WTC11 (cell line): ENCODE measurements around the gene FAM174B. TPM values are rescaled to one million over a fixed set of nuclear protein-coding genes. Genes with fewer than 3 reads are reported as not detected.
A peak's percentile ranks its signal among the peaks of the same experiment; 100 is the strongest.

Experiments
- ATAC-seq: fragments of 200-7000 bp; cut with Tn5 transposase; 2 replicates; pipeline ENCODE4 v1.10.0; 2021; ENCODE audit warnings: mild to moderate bottlenecking, moderate library complexity
- CTCF ChIA-PET: fragments of 300-600 bp; sonication (Branson Sonifier 250); formaldehyde crosslinking; loops from one replicate; lab custom pipeline; 2021; ENCODE audit warnings: antibody characterized with exemption; lab: Charles Lee
- POLR2A ChIA-PET: fragments of 350-600 bp; sonication (Branson Sonifier 250); formaldehyde crosslinking; loops from one replicate; lab custom pipeline; 2021; ENCODE audit warnings: antibody characterized with exemption; lab: Charles Lee
- DNase-seq: peaks from one replicate; pipeline ENCODE4 v3.0.0; 2021; ENCODE audit warnings: low spot score
- H3K27ac Mint-ChIP-seq: 2 replicates; pipeline ENCODE4 v1.8.0; 2021; ENCODE audit warnings: mixed read lengths
- H3K27me3 Mint-ChIP-seq: 2 replicates; pipeline ENCODE4 v1.8.0; 2021; ENCODE audit warnings: low read depth, mild to moderate bottlenecking, moderate library complexity, mixed read lengths
- H3K36me3 Mint-ChIP-seq: 2 replicates; pipeline ENCODE4 v1.8.0; 2021; ENCODE audit warnings: mixed read lengths
- H3K4me1 Mint-ChIP-seq: 2 replicates; pipeline ENCODE4 v1.8.0; 2022; ENCODE audit warnings: mixed read lengths
- H3K4me3 Mint-ChIP-seq: 2 replicates; pipeline ENCODE4 v1.8.0; 2021; ENCODE audit warnings: mild to moderate bottlenecking, moderate library complexity, mixed read lengths
- H3K9me3 Mint-ChIP-seq: 2 replicates; pipeline ENCODE4 v1.8.0; 2021; ENCODE audit warnings: mixed read lengths
- ATF1 ChIP-seq: sonication (generic); formaldehyde crosslinking; IDR thresholded peaks from 2 replicates; pipeline ENCODE4 v1.8.1; 2023; ENCODE audit warnings: mild to moderate bottlenecking, moderate library complexity, missing genetic modification reagents
- EMX1 ChIP-seq: fragments of 250-450 bp; sonication (Bioruptor Pico); IDR thresholded peaks from 2 replicates; pipeline ENCODE4 v1.8.0; 2021; ENCODE audit warnings: mild to moderate bottlenecking
- ETV6 ChIP-seq: sonication (generic); formaldehyde crosslinking; IDR thresholded peaks from 2 replicates; pipeline ENCODE4 v1.8.1; 2022; ENCODE audit warnings: mild to moderate bottlenecking, missing genetic modification reagents
- FOXK1 ChIP-seq: sonication (generic); formaldehyde crosslinking; IDR thresholded peaks from 2 replicates; pipeline ENCODE4 v1.8.0; 2022; ENCODE audit warnings: mild to moderate bottlenecking, moderate library complexity, missing genetic modification reagents
- IRF2 ChIP-seq: sonication (generic); formaldehyde crosslinking; IDR thresholded peaks from 2 replicates; pipeline ENCODE4 v1.8.0; 2022; ENCODE audit warnings: low read depth, missing genetic modification reagents, borderline replicate concordance
- NFYB ChIP-seq: sonication (generic); formaldehyde crosslinking; conservative IDR thresholded peaks from 2 replicates; pipeline ENCODE4 v1.8.0; 2022; ENCODE audit warnings: low read depth, missing genetic modification reagents
- OVOL2 ChIP-seq: fragments of 250-450 bp; sonication (Bioruptor Pico); IDR thresholded peaks from 2 replicates; pipeline ENCODE4 v1.9.0; 2021; ENCODE audit warnings: mild to moderate bottlenecking, borderline replicate concordance
- RORB ChIP-seq: fragments of 250-450 bp; sonication (Bioruptor Pico); IDR thresholded peaks from 2 replicates; pipeline ENCODE4 v1.9.0; 2021; ENCODE audit warnings: mild to moderate bottlenecking
- TCF7 ChIP-seq: sonication (generic); formaldehyde crosslinking; IDR thresholded peaks from 2 replicates; pipeline ENCODE4 v1.8.0; 2022; ENCODE audit warnings: mild to moderate bottlenecking, low read depth, missing genetic modification reagents, moderate library complexity
- ZNF121 ChIP-seq: sonication (generic); formaldehyde crosslinking; IDR thresholded peaks from 2 replicates; pipeline ENCODE4 v1.8.0; 2023; ENCODE audit warnings: missing genetic modification reagents
- ZNF232 ChIP-seq: sonication (generic); formaldehyde crosslinking; IDR thresholded peaks from 2 replicates; pipeline ENCODE4 v1.8.0; 2022; ENCODE audit warnings: mild to moderate bottlenecking, missing genetic modification reagents
- ZNF416 ChIP-seq: fragments of 250-450 bp; sonication (Bioruptor Pico); IDR thresholded peaks from 2 replicates; pipeline ENCODE4 v1.9.0; 2021; ENCODE audit warnings: mild to moderate bottlenecking, inconsistent platforms
- total RNA-seq: library from RNA; stranded (reverse); gene quantifications from 3 replicates; pipeline ENCODE4 v1.2.3, GENCODE V29; 2021
- TF ChIP-seq, protein P1 (sequence below): sonication (generic); formaldehyde crosslinking; IDR thresholded peaks from 2 replicates; pipeline ENCODE4 v1.8.0; 2022; ENCODE audit warnings: missing genetic modification reagents
- TF ChIP-seq, protein P2 (sequence below): fragments of 250-450 bp; sonication (Bioruptor Pico); IDR thresholded peaks from 2 replicates; pipeline ENCODE4 v2.1.2; 2022; ENCODE audit warnings: mild to moderate bottlenecking, moderate library complexity
- TF ChIP-seq, protein P3 (sequence below): sonication (generic); formaldehyde crosslinking; IDR thresholded peaks from 2 replicates; pipeline ENCODE4 v1.8.0; 2023; ENCODE audit warnings: missing genetic modification reagents
- TF ChIP-seq, protein P4 (sequence below): sonication (generic); formaldehyde crosslinking; IDR thresholded peaks from 2 replicates; pipeline ENCODE4 v1.8.0; 2023; ENCODE audit warnings: mild to moderate bottlenecking, missing genetic modification reagents
- TF ChIP-seq, protein P5 (sequence below): sonication (generic); formaldehyde crosslinking; IDR thresholded peaks from 2 replicates; pipeline ENCODE4 v1.8.1; 2022; ENCODE audit warnings: mild to moderate bottlenecking, moderate library complexity, missing genetic modification reagents
- TF ChIP-seq, protein P6 (sequence below): sonication (generic); formaldehyde crosslinking; IDR thresholded peaks from 2 replicates; pipeline ENCODE4 v1.8.0; 2022; ENCODE audit warnings: mild to moderate bottlenecking, missing genetic modification reagents
- TF ChIP-seq, protein P7 (sequence below): sonication (generic); formaldehyde crosslinking; IDR thresholded peaks from 2 replicates; pipeline ENCODE4 v1.8.1; 2023; ENCODE audit warnings: mild to moderate bottlenecking, missing genetic modification reagents
- TF ChIP-seq, protein P8 (sequence below): sonication (generic); formaldehyde crosslinking; IDR thresholded peaks from 2 replicates; pipeline ENCODE4 v1.8.0; 2022; ENCODE audit warnings: mild to moderate bottlenecking, missing genetic modification reagents

Gene FAM174B
- total RNA-seq, 1 experiment from 2014 or later = 22.1 TPM

DNA sequence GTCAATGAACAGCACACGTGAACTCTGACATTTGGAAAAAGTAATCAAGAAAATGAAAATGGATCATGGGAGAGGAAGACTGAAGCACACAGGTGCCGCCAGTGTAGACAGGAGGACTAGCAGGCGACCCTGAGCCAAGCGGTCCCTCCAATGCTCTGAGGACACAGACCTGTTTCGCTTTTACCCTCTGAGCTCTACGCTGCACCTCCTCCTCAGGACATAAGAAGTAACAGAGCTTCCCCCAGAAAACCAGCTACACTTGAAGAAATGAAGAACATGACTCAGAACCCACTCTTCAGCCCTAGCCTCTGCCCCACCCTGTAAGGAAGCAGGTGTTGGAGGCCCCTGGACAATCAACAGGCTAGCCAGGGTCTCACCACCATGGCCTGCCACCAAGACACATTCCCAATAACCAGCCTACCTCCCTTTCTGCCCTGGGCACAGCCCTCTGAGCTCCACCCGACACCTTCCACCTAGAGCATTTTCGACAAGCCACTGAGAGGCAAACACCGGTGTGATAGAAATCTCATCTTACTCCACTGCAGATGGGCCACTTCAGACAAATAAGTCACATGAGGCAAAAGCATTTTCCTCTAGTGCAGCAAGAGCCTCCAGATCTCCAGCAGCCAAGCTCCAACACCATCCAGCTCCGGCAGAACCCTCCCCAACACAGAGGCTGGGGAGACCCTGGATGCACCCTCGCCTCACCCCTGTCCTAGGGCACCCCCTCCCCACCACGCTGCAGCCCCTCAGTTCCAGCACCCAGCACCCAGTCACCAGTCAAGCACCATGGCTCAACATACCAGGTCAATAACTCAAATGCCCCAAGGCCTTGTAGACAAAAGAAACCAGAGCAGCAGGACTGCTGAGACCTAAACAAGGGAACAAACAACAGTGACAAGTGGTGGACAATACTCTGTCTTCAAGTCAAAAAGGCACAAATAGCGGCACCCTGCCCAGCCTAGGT is 11.4 kb downstream of the FAM174B start:
- Mint-ChIP-seq H3K4me3 (no peak overlapping the region), H3K4me1 (peaks cover 55% of the 10 kb centered on the region), H3K36me3 (peaks cover 9% of the 10 kb centered on the region), H3K27me3 (no peaks in the 10 kb centered on the region), H3K9me3 (peaks cover 17% of the 10 kb centered on the region), H3K27ac (peak overlapping the region; percentile 53; the same call in 1 of the 2 replicates)
- DNase-seq = no peak
- POLR2A ChIA-PET = no interaction called here
- ATAC-seq = no peak
- TF ChIP-seq EMX1 (no peak), OVOL2 (CRISPR knock-in tag) (no peak), FOXK1 (no peak), ZNF121 (CRISPR knock-in tag) (0 out of 2 replicates have a peak, but pooled peaks have one; percentile 24)
- TF ChIP-seq, protein P1, sequence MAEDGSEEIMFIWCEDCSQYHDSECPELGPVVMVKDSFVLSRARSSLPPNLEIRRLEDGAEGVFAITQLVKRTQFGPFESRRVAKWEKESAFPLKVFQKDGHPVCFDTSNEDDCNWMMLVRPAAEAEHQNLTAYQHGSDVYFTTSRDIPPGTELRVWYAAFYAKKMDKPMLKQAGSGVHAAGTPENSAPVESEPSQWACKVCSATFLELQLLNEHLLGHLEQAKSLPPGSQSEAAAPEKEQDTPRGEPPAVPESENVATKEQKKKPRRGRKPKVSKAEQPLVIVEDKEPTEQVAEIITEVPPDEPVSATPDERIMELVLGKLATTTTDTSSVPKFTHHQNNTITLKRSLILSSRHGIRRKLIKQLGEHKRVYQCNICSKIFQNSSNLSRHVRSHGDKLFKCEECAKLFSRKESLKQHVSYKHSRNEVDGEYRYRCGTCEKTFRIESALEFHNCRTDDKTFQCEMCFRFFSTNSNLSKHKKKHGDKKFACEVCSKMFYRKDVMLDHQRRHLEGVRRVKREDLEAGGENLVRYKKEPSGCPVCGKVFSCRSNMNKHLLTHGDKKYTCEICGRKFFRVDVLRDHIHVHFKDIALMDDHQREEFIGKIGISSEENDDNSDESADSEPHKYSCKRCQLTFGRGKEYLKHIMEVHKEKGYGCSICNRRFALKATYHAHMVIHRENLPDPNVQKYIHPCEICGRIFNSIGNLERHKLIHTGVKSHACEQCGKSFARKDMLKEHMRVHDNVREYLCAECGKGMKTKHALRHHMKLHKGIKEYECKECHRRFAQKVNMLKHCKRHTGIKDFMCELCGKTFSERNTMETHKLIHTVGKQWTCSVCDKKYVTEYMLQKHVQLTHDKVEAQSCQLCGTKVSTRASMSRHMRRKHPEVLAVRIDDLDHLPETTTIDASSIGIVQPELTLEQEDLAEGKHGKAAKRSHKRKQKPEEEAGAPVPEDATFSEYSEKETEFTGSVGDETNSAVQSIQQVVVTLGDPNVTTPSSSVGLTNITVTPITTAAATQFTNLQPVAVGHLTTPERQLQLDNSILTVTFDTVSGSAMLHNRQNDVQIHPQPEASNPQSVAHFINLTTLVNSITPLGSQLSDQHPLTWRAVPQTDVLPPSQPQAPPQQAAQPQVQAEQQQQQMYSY = no peak
- CTCF ChIA-PET = interaction anchor here (1.3 to 1.4 kb wide), 3 partner anchors 12 to 122 kb away, joined by 3 to 4 read pairs (median 4); no protein-coding TSS in a partner anchor

DNA sequence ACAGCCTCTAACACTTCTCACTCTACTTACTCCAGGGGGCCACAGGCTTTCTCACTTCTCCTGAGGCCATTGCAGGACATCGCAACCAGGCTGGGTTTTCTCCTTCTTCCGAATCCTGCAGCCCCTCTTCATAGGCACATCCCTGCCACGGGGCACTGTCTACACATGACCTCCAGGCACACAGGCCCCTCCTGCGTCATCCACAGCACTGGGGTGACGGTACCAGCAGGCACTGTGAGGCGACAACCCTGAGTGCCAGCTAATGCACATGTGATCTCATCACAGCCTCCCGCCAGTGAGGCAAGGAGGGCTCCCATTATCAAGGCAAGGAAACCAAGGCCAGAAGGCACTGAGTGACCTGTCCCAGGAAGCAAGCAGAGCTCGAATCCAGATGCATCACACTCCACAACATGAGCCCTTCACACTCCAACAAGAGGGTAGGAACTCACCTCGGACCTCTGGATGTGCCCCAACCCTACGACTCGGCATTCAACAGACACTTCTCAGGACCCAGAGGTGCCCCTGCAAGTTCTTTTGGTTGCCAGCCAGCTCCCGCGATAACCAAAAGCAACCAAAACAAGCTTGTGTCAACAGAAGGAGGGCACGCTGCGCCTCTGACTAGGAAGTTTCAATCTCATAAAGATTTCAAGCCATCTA is 16.7 kb downstream of the FAM174B start:
- Mint-ChIP-seq H3K27ac (no peak overlapping the region), H3K4me3 (no peak overlapping the region), H3K4me1 (peaks cover 51% of the 10 kb centered on the region), H3K36me3 (peaks cover 9% of the 10 kb centered on the region), H3K9me3 (peaks cover 21% of the 10 kb centered on the region), H3K27me3 (no peaks in the 10 kb centered on the region)
- ChIA-PET CTCF (no interaction called here), POLR2A (interaction anchor here (0.6 kb wide), 1 partner anchor 226 kb away, joined by 8 read pairs; no protein-coding TSS in a partner anchor)
- ATAC-seq (no peak), DNase-seq (no peak)
- no peak for TF ChIP-seq RORB (CRISPR knock-in tag)
- TF ChIP-seq, protein P2, sequence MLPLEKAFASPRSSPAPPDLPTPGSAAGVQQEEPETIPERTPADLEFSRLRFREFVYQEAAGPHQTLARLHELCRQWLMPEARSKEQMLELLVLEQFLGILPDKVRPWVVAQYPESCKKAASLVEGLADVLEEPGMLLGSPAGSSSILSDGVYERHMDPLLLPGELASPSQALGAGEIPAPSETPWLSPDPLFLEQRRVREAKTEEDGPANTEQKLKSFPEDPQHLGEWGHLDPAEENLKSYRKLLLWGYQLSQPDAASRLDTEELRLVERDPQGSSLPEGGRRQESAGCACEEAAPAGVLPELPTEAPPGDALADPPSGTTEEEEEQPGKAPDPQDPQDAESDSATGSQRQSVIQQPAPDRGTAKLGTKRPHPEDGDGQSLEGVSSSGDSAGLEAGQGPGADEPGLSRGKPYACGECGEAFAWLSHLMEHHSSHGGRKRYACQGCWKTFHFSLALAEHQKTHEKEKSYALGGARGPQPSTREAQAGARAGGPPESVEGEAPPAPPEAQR (CRISPR knock-in tag) = no peak
- TF ChIP-seq IRF2 = no peak
- no peak for TF ChIP-seq EMX1
- no peak for TF ChIP-seq TCF7 (CRISPR knock-in tag)
- TF ChIP-seq, protein P3, sequence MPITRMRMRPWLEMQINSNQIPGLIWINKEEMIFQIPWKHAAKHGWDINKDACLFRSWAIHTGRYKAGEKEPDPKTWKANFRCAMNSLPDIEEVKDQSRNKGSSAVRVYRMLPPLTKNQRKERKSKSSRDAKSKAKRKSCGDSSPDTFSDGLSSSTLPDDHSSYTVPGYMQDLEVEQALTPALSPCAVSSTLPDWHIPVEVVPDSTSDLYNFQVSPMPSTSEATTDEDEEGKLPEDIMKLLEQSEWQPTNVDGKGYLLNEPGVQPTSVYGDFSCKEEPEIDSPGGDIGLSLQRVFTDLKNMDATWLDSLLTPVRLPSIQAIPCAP (CRISPR knock-in tag) = no peak
- TF ChIP-seq ETV6 (CRISPR knock-in tag) = no peak
- no peak for TF ChIP-seq ZNF416 (CRISPR knock-in tag)
- no peak for TF ChIP-seq NFYB (CRISPR knock-in tag)
- TF ChIP-seq, protein P4, sequence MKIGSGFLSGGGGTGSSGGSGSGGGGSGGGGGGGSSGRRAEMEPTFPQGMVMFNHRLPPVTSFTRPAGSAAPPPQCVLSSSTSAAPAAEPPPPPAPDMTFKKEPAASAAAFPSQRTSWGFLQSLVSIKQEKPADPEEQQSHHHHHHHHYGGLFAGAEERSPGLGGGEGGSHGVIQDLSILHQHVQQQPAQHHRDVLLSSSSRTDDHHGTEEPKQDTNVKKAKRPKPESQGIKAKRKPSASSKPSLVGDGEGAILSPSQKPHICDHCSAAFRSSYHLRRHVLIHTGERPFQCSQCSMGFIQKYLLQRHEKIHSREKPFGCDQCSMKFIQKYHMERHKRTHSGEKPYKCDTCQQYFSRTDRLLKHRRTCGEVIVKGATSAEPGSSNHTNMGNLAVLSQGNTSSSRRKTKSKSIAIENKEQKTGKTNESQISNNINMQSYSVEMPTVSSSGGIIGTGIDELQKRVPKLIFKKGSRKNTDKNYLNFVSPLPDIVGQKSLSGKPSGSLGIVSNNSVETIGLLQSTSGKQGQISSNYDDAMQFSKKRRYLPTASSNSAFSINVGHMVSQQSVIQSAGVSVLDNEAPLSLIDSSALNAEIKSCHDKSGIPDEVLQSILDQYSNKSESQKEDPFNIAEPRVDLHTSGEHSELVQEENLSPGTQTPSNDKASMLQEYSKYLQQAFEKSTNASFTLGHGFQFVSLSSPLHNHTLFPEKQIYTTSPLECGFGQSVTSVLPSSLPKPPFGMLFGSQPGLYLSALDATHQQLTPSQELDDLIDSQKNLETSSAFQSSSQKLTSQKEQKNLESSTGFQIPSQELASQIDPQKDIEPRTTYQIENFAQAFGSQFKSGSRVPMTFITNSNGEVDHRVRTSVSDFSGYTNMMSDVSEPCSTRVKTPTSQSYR (CRISPR knock-in tag) = no peak
- TF ChIP-seq, protein P5, sequence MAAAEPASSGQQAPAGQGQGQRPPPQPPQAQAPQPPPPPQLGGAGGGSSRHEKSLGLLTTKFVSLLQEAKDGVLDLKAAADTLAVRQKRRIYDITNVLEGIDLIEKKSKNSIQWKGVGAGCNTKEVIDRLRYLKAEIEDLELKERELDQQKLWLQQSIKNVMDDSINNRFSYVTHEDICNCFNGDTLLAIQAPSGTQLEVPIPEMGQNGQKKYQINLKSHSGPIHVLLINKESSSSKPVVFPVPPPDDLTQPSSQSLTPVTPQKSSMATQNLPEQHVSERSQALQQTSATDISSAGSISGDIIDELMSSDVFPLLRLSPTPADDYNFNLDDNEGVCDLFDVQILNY (CRISPR knock-in tag) = no peak
- TF ChIP-seq ATF1 (CRISPR knock-in tag) = no peak
- TF ChIP-seq, protein P6, sequence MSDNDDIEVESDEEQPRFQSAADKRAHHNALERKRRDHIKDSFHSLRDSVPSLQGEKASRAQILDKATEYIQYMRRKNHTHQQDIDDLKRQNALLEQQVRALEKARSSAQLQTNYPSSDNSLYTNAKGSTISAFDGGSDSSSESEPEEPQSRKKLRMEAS (CRISPR knock-in tag) = no peak
- TF ChIP-seq, protein P7, sequence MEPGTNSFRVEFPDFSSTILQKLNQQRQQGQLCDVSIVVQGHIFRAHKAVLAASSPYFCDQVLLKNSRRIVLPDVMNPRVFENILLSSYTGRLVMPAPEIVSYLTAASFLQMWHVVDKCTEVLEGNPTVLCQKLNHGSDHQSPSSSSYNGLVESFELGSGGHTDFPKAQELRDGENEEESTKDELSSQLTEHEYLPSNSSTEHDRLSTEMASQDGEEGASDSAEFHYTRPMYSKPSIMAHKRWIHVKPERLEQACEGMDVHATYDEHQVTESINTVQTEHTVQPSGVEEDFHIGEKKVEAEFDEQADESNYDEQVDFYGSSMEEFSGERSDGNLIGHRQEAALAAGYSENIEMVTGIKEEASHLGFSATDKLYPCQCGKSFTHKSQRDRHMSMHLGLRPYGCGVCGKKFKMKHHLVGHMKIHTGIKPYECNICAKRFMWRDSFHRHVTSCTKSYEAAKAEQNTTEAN (CRISPR knock-in tag) = no peak
- TF ChIP-seq ZNF232 (CRISPR knock-in tag) = no peak
- TF ChIP-seq, protein P8, sequence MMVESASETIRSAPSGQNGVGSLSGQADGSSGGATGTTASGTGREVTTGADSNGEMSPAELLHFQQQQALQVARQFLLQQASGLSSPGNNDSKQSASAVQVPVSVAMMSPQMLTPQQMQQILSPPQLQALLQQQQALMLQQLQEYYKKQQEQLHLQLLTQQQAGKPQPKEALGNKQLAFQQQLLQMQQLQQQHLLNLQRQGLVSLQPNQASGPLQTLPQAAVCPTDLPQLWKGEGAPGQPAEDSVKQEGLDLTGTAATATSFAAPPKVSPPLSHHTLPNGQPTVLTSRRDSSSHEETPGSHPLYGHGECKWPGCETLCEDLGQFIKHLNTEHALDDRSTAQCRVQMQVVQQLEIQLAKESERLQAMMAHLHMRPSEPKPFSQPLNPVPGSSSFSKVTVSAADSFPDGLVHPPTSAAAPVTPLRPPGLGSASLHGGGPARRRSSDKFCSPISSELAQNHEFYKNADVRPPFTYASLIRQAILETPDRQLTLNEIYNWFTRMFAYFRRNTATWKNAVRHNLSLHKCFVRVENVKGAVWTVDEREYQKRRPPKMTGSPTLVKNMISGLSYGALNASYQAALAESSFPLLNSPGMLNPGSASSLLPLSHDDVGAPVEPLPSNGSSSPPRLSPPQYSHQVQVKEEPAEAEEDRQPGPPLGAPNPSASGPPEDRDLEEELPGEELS (CRISPR knock-in tag) = no peak
